AG09309 (cell line): Measurements from ENCODE around the gene HSDL1.

Experiments
- DNase-seq: peaks from one replicate; pipeline ENCODE4 v3.0.0-alpha.2; 2010; ENCODE audit warnings: low read depth
- H3K4me3 ChIP-seq: 2 replicates; pipeline ENCODE4 v1.5.1; 2011; ENCODE audit warnings: mild to moderate bottlenecking, low read depth, low read length, moderate library complexity; ENCODE audit not compliant: control insufficient read depth
- CTCF ChIP-seq: IDR thresholded peaks from 2 replicates; pipeline ENCODE4 v1.5.1; 2011; ENCODE audit warnings: mild to moderate bottlenecking, low read depth, low read length, inconsistent platforms; ENCODE audit not compliant: insufficient read depth, control insufficient read depth; ENCODE audit errors: missing control alignments

HSDL1 gene

GRCh38 chr16:84144859-84145639 is at the start of gene HSDL1, which contains the start of gene DNAAF1:
Gene HSDL1, minus strand, starts transcription at chr16:84145177. Its CDS starts 13,856 bp downstream, at chr16:84131321.
Gene DNAAF1, plus strand, starts transcription at chr16:84145308. Its CDS starts 133 bp downstream, at chr16:84145441.
- peak within 1 kb of the TSS; percentile 81 for H3K4me3 ChIP-seq
- TF ChIP-seq CTCF: no peak
- DNase-seq: peak; percentile 13

GRCh38 chr16:84194018-84194417 is 49.0 kb upstream of the HSDL1 start:
- no peak for DNase-seq
- no peak for TF ChIP-seq CTCF
- H3K4me3 ChIP-seq: no peak overlapping the region

- TF ChIP-seq CTCF: no peak
- no peak for DNase-seq
- H3K4me3 ChIP-seq: no peak overlapping the region
Measured at GRCh38 chr16:84193480-84193879, 48.5 kb upstream of the HSDL1 start.

- TF ChIP-seq CTCF: no peak
- H3K4me3 ChIP-seq: no peak overlapping the region
- no peak for DNase-seq
Measured at GRCh38 chr16:84191466-84191865, 46.5 kb upstream of the HSDL1 start.

GRCh38 chr16:84190731-84191388 is 45.9 kb upstream of the HSDL1 start, which contains the start of gene ADAD2:
Gene ADAD2, plus strand, starts transcription at chr16:84191157. Its CDS starts 74 bp downstream, at chr16:84191231.
- no peak for TF ChIP-seq CTCF
- no peak for DNase-seq
- no peak within 1 kb of the TSS for H3K4me3 ChIP-seq

GRCh38 chr16:84186685-84187437 is 41.9 kb upstream of the HSDL1 start, which contains the start of gene TAF1C:
Gene TAF1C, minus strand, starts transcription at chr16:84187057. Its CDS starts 2,069 bp downstream, at chr16:84184988.
- DNase-seq: peak; percentile 72
- TF ChIP-seq CTCF: peak; percentile 98
- H3K4me3 ChIP-seq: peak within 1 kb of the TSS; percentile 100
